Endothelial cell of umbilical vein (primary cell): Measurements from ENCODE around the gene SNX3. TPM values are rescaled to one million over a fixed set of nuclear protein-coding genes. Genes with fewer than 3 reads are reported as not detected.
"Not testable (repeated sequence)": the region's sequence is repeated elsewhere in the genome, so short reads cannot be mapped to it uniquely, and the experiment has no call there.

ENCODE experiments used
- BruUV-seq: library from RNA; stranded (reverse); fragments of 400-500 nt; replicated peaks from 2 replicates; lab custom pipeline; 2021; lab: Mats Ljungman, UMichigan
- CTCF ChIA-PET: fragments of 300-600, 350-600 bp; sonication (Branson Sonifier 250); formaldehyde crosslinking; loops from one replicate; lab custom pipeline; 2021; ENCODE audit warnings: antibody characterized with exemption, inconsistent platforms; lab: Charles Lee
- POLR2A ChIA-PET: fragments of 300-600, 350-600 bp; sonication (Branson Sonifier 250); formaldehyde crosslinking; loops from one replicate; lab custom pipeline; 2021; ENCODE audit warnings: antibody characterized with exemption, inconsistent platforms; lab: Charles Lee
- DNase-seq: peaks from one replicate; pipeline ENCODE4 v3.0.0-alpha.2; 2011; ENCODE audit warnings: low read depth, low spot score
- FAIRE-seq: peaks from 2 replicates; lab custom pipeline; 2011; peaks lifted over from hg19 to GRCh38; lab: Jason Lieb, UNC
- H2AFZ ChIP-seq: 2 replicates; pipeline ENCODE4 v1.6.0; 2012; ENCODE audit warnings: low read depth, low read length, control low read depth, inconsistent platforms
- H3K27ac ChIP-seq: 2 replicates; pipeline ENCODE4 v1.5.1; 2011; ENCODE audit warnings: low read depth, mild to moderate bottlenecking, control low read depth, low read length, moderate library complexity; ENCODE audit not compliant: insufficient read depth
- H3K27me3 ChIP-seq, 2 experiments: 2 replicates each; pipeline versions ENCODE4 v1.6.0 to v1.6.1; 2011; ENCODE audit warnings: low read length in 2 of 2, mixed read lengths in 1 of 2; ENCODE audit not compliant: control insufficient read depth in 2 of 2, insufficient read depth in 2 of 2
- H3K36me3 ChIP-seq, 2 experiments: 2 replicates in 1 of 2; 3 replicates in 1 of 2; pipeline ENCODE4 v1.5.1; 2011; ENCODE audit warnings: low read length in 2 of 2, mild to moderate bottlenecking in 1 of 2, moderate library complexity in 1 of 2; ENCODE audit not compliant: control insufficient read depth in 2 of 2, insufficient read depth in 2 of 2; ENCODE audit errors: extremely low read depth in 1 of 2
- H3K4me1 ChIP-seq: 3 replicates; pipeline ENCODE4 v1.5.1; 2011; ENCODE audit warnings: mild to moderate bottlenecking, low read length; ENCODE audit not compliant: control insufficient read depth, insufficient read depth; ENCODE audit errors: extremely low read depth
- H3K4me2 ChIP-seq: 2 replicates; pipeline ENCODE4 v1.6.1; 2011; ENCODE audit warnings: low read length, control low read depth, mixed read lengths; ENCODE audit not compliant: insufficient read depth
- H3K4me3 ChIP-seq, 3 experiments: fragments of 200-600 bp in 1 of 3; sonication (generic), shearing (Covaris generic) in 1 of 3; replicated peaks in 1 of 3; 2 replicates each; pipeline ENCODE4 v1.5.1; 2011 to 2016; ENCODE audit warnings: control low read depth in 3 of 3, low read length in 3 of 3, mild to moderate bottlenecking in 2 of 3, inconsistent platforms in 1 of 3, low read depth in 1 of 3, moderate library complexity in 1 of 3; ENCODE audit not compliant: insufficient read depth in 1 of 3
- H3K79me2 ChIP-seq: 2 replicates; pipeline ENCODE4 v1.6.0; 2012; ENCODE audit warnings: low read length, inconsistent platforms; ENCODE audit not compliant: control insufficient read depth, insufficient read depth
- H3K9ac ChIP-seq: replicated peaks from 2 replicates; pipeline ENCODE3; 2011; ENCODE audit warnings: low read length, control low read depth; ENCODE audit not compliant: insufficient read depth; ENCODE audit errors: extremely low read depth
- H3K9me1 ChIP-seq: replicated peaks from 3 replicates; pipeline ENCODE4 v1.6.0; 2011; ENCODE audit warnings: mild to moderate bottlenecking, low read length; ENCODE audit not compliant: control insufficient read depth, insufficient read depth; ENCODE audit errors: extremely low read depth
- H3K9me3 ChIP-seq: replicated peaks from 2 replicates; pipeline ENCODE4 v1.5.1; 2012; ENCODE audit warnings: low read length, inconsistent platforms; ENCODE audit not compliant: control insufficient read depth, insufficient read depth
- H4K20me1 ChIP-seq: replicated peaks from 2 replicates; pipeline ENCODE3; 2011; ENCODE audit warnings: mild to moderate bottlenecking, low read length; ENCODE audit not compliant: control insufficient read depth, insufficient read depth; ENCODE audit errors: extremely low read depth
- CTCF ChIP-seq, 2 donors: IDR thresholded peaks; 1 replicate in 1 of 2; 2 replicates in 1 of 2; pipeline ENCODE4 v1.5.1; 2011; ENCODE audit warnings: low read length in 2 of 2, mild to moderate bottlenecking in 2 of 2, moderate library complexity in 2 of 2, control low read depth in 1 of 2, inconsistent platforms in 1 of 2, low read depth in 1 of 2; ENCODE audit not compliant: insufficient read depth in 1 of 2; ENCODE audit errors: extremely low read depth in 1 of 2
- EZH2 ChIP-seq: IDR thresholded peaks from 2 replicates; pipeline ENCODE4 v1.6.1; 2012; ENCODE audit warnings: borderline replicate concordance, low read depth, mild to moderate bottlenecking, moderate library complexity, low read length, inconsistent platforms; ENCODE audit not compliant: severe bottlenecking
- FOS ChIP-seq: IDR thresholded peaks from 2 replicates; pipeline ENCODE4 v1.6.1; 2011; ENCODE audit warnings: mild to moderate bottlenecking, low read length, moderate library complexity, borderline replicate concordance; ENCODE audit not compliant: insufficient read depth
- GATA2 ChIP-seq: IDR thresholded peaks from 2 replicates; pipeline ENCODE4 v1.7.0; 2011; ENCODE audit warnings: low read depth, mild to moderate bottlenecking, moderate library complexity, mixed read lengths, low read length; ENCODE audit not compliant: insufficient read length, insufficient read depth
- JUN ChIP-seq: IDR thresholded peaks from 2 replicates; pipeline ENCODE4 v1.6.1; 2011; ENCODE audit warnings: borderline replicate concordance, low read depth; ENCODE audit not compliant: insufficient read length, insufficient read depth
- MAX ChIP-seq: IDR thresholded peaks from 2 replicates; pipeline ENCODE4 v1.6.1; 2011; ENCODE audit not compliant: insufficient read depth, insufficient read length
- MYC ChIP-seq: IDR thresholded peaks from one replicate; pipeline ENCODE4 v1.6.1; 2011; ENCODE audit warnings: mild to moderate bottlenecking, low read depth, low read length
- POLR2A ChIP-seq: IDR thresholded peaks from 2 replicates; pipeline ENCODE4 v1.6.1; 2012; ENCODE audit warnings: low read depth, mild to moderate bottlenecking, control low read depth, low read length
- POLR2AphosphoS5 ChIP-seq: IDR thresholded peaks from 2 replicates; pipeline ENCODE4 v1.6.1; 2012; ENCODE audit warnings: low read depth, mild to moderate bottlenecking, control low read depth, low read length, moderate library complexity; ENCODE audit not compliant: insufficient read depth
- dilution Hi-C: fragments of 300-500 bp; cut with MboI; formaldehyde crosslinking; loops from one replicate; pipeline ENCODE4 v1.15.0; 2019; ENCODE audit warnings: low sequenced_read_pairs; ENCODE audit not compliant: extremely low pct_ligation_motif_present
- intact Hi-C: fragments of 100-400 bp; cut with micrococcal nuclease; formaldehyde crosslinking; loops from one replicate; pipeline ENCODE4 v1.10.0; 2022
- polyA plus RNA-seq, 4 experiments: library from polyadenylated mRNA; depleted of rRNA in 3 of 4; stranded (reverse) in 3 of 4; unstranded in 1 of 4; fragments of >200 nt; gene quantifications; 2 replicates each; pipeline versions ENCODE4 v1.2.1 to v1.2.3, GENCODE V29; 2011 to 2012; ENCODE audit warnings: missing spikeins in 1 of 4
- total RNA-seq: library from RNA; stranded (reverse); gene quantifications from 2 replicates; pipeline ENCODE4 v1.2.3, GENCODE V29; 2021

SNX3 gene
- total and polyA plus RNA-seq, 2 donors (not counting 3 experiments of a cell fraction or from before 2014, with no cell fraction given), result 155 to 281 TPM

- H3K9me3 ChIP-seq, result no peaks in the 10 kb centered on the region
- H3K9me1 ChIP-seq, result no peaks in the 10 kb centered on the region
- POLR2A ChIA-PET, result no interaction called here
- TF ChIP-seq POLR2AphosphoS5 (no peak), JUN (no peak), GATA2 (no peak), MAX (no peak), EZH2 (no peak), POLR2A (no peak), MYC (no peak), CTCF (IDR thresholded peaks at IDR 0.05; ENCODE audit: extremely low read depth in 1 of 2, insufficient read depth in 1 of 2, low read depth in 1 of 2, low read length in 2 of 2) (no peak), FOS (no peak)
- intact Hi-C loops, result no loop called here
- CTCF ChIA-PET, result interaction anchor here (0.6 kb wide), 1 partner anchor 217 kb away, joined by 3 read pairs; no protein-coding TSS in a partner anchor
- FAIRE-seq (no peak), DNase-seq (no peak)
- no peak overlapping the region for H2AFZ ChIP-seq
- H3K4me3 ChIP-seq, result no peak overlapping the region
- H3K79me2 ChIP-seq, result no peaks in the 10 kb centered on the region
- H4K20me1 ChIP-seq, result no peaks in the 10 kb centered on the region
- no TSS peak for BruUV-seq
- no peaks in the 10 kb centered on the region for H3K4me1 ChIP-seq
- dilution Hi-C loops, result no loop called here
- no peaks in the 10 kb centered on the region for H3K27me3 ChIP-seq
- no peaks in the 10 kb centered on the region for H3K36me3 ChIP-seq
- no peak overlapping the region for H3K9ac ChIP-seq
- H3K27ac ChIP-seq, result no peak overlapping the region
- H3K4me2 ChIP-seq, result no peak overlapping the region
These were observed 13.7 kb upstream of the SNX3 start for GRCh38 chr6:108274546-108274945.

GRCh38 chr6:108269955-108270354 lies 9.1 kb upstream of the SNX3 start:
- intact Hi-C loops, POLR2A ChIA-PET, CTCF ChIA-PET, H3K36me3 ChIP-seq, DNase-seq, H3K9ac ChIP-seq, H3K4me2 ChIP-seq, BruUV-seq, H3K79me2 ChIP-seq, H3K4me3 ChIP-seq, H2AFZ ChIP-seq, H3K9me3 ChIP-seq, H4K20me1 ChIP-seq, H3K4me1 ChIP-seq, FAIRE-seq, dilution Hi-C loops, H3K27ac ChIP-seq, H3K9me1 ChIP-seq, H3K27me3 ChIP-seq: not testable (repeated sequence)
